Karpas-422 (cell line): ENCODE measurements around the gene SLC7A8. TPM values are rescaled to one million over a fixed set of nuclear protein-coding genes. Genes with fewer than 3 reads are reported as not detected.
"Not testable (repeated sequence)": the region's sequence is repeated elsewhere in the genome, so short reads cannot be mapped to it uniquely, and the experiment has no call there.

Source experiments
- DNase-seq: peaks from one replicate; pipeline ENCODE4 v3.0.0-alpha.2; 2015
- H2AFZ ChIP-seq: fragments of 200-600 bp; sonication (generic); 2 replicates; pipeline ENCODE4 v1.6.1; 2014; ENCODE audit warnings: antibody characterized with exemption, low read length, mixed read lengths
- H3K27ac ChIP-seq: fragments of 200-600 bp; sonication (generic); 2 replicates; pipeline ENCODE4 v1.5.1; 2014; ENCODE audit warnings: mild to moderate bottlenecking, low read length, moderate library complexity
- H3K27me3 ChIP-seq: fragments of 200-600 bp; sonication (generic); 2 replicates; pipeline ENCODE4 v1.6.1; 2014; ENCODE audit warnings: low read length, mixed read lengths
- H3K36me3 ChIP-seq: fragments of 200-600 bp; sonication (generic); 2 replicates; pipeline ENCODE4 v1.6.1; 2014; ENCODE audit warnings: low read length, mixed read lengths; ENCODE audit not compliant: insufficient read depth
- H3K4me1 ChIP-seq: fragments of 200-600 bp; sonication (generic); 2 replicates; pipeline ENCODE4 v1.6.1; 2014; ENCODE audit warnings: mild to moderate bottlenecking, low read length, mixed read lengths
- H3K4me2 ChIP-seq: fragments of 200-600 bp; sonication (generic); 2 replicates; pipeline ENCODE4 v1.6.1; 2014; ENCODE audit warnings: low read length, low read depth, mild to moderate bottlenecking; ENCODE audit not compliant: poor library complexity, severe bottlenecking
- H3K4me3 ChIP-seq: fragments of 200-600 bp; sonication (generic); 2 replicates; pipeline ENCODE4 v1.5.1; 2014; ENCODE audit warnings: mild to moderate bottlenecking, antibody characterized with exemption, low read length, mixed read lengths
- H3K79me2 ChIP-seq: fragments of 200-600 bp; sonication (generic); 2 replicates; pipeline ENCODE4 v1.6.1; 2014; ENCODE audit warnings: mild to moderate bottlenecking, low read length, mixed read lengths
- H3K9ac ChIP-seq: fragments of 200-600 bp; sonication (generic); 2 replicates; pipeline ENCODE4 v1.6.0; 2014; ENCODE audit warnings: low read length
- H3K9me2 ChIP-seq: fragments of 200-600 bp; sonication (generic), shearing (Covaris generic); replicated peaks from 2 replicates; pipeline ENCODE4 v1.6.0; 2014; ENCODE audit warnings: mild to moderate bottlenecking, low read length, moderate library complexity; ENCODE audit not compliant: insufficient read depth
- H3K9me3 ChIP-seq: fragments of 300-700, 200-600 bp; sonication (generic); 2 replicates; pipeline ENCODE4 v1.6.1; 2014; ENCODE audit warnings: low read length, mixed read lengths
- H4K20me1 ChIP-seq: fragments of 200-600 bp; sonication (generic); 2 replicates; pipeline ENCODE4 v1.6.1; 2014; ENCODE audit warnings: mild to moderate bottlenecking, antibody characterized with exemption, low read length, low read depth; ENCODE audit not compliant: insufficient read depth
- total RNA-seq: library from RNA; depleted of rRNA; stranded (reverse); fragments of >200 nt; shearing (Covaris generic); gene quantifications from 2 replicates; pipeline ENCODE4 v1.2.3, GENCODE V29; 2014; ENCODE audit warnings: low replicate concordance; rRNA removed

Gene SLC7A8
- 0.79 TPM in 1 of 2 replicates, not detected in the other for total RNA-seq

GRCh38 chr14:23183479-23183878 is at the start of gene SLC7A8:
SLC7A8 (minus strand) TSS chr14:23183660; CDS start chr14:23182914, 746 bp downstream.
- Histone ChIP-seq H3K9me2 (no peaks in the 10 kb centered on the region), H3K4me1 (peaks cover 25% of the 10 kb centered on the region), H3K79me2 (no peaks in the 10 kb centered on the region), H3K27ac (no peak within 1 kb of the TSS), H3K36me3 (no peaks in the 10 kb centered on the region), H4K20me1 (no peaks in the 10 kb centered on the region), H3K4me3 (peak within 1 kb of the TSS; percentile 56), H2AFZ (peak within 1 kb of the TSS; percentile 80), H3K27me3 (no peaks in the 10 kb centered on the region), H3K9me3 (no peaks in the 10 kb centered on the region), H3K9ac (peak within 1 kb of the TSS; percentile 49), H3K4me2 (peak within 1 kb of the TSS; percentile 72)
- DNase-seq, result no peak

GRCh38 chr14:23232241-23232808 is 48.9 kb upstream of the SLC7A8 start:
- H4K20me1 ChIP-seq, H3K27me3 ChIP-seq, H3K4me3 ChIP-seq, H3K9me2 ChIP-seq, H3K4me2 ChIP-seq, H3K27ac ChIP-seq, H3K79me2 ChIP-seq, H3K36me3 ChIP-seq, H3K9me3 ChIP-seq, H2AFZ ChIP-seq, H3K9ac ChIP-seq, DNase-seq: not testable (repeated sequence)
- H3K4me1 ChIP-seq, result peaks cover 25% of the 10 kb centered on the region

- Histone ChIP-seq H3K4me2 (peak overlapping the region; percentile 48), H3K27me3 (no peaks in the 10 kb centered on the region), H3K9ac (no peak overlapping the region), H2AFZ (no peak overlapping the region), H3K9me3 (no peaks in the 10 kb centered on the region), H3K9me2 (no peaks in the 10 kb centered on the region), H4K20me1 (no peaks in the 10 kb centered on the region), H3K4me1 (peaks cover 22% of the 10 kb centered on the region), H3K27ac (no peak overlapping the region), H3K4me3 (no peak overlapping the region), H3K79me2 (no peaks in the 10 kb centered on the region), H3K36me3 (no peaks in the 10 kb centered on the region)
- DNase-seq, result peak; percentile 44
Measured at GRCh38 chr14:23228812-23229211, 45.4 kb upstream of the SLC7A8 start.

- Histone ChIP-seq H2AFZ (no peak overlapping the region), H3K27ac (no peak overlapping the region), H4K20me1 (no peaks in the 10 kb centered on the region), H3K9me2 (no peaks in the 10 kb centered on the region), H3K4me3 (no peak overlapping the region), H3K9ac (no peak overlapping the region), H3K4me2 (no peak overlapping the region), H3K79me2 (no peaks in the 10 kb centered on the region), H3K4me1 (peaks cover 22% of the 10 kb centered on the region), H3K27me3 (no peaks in the 10 kb centered on the region), H3K36me3 (no peaks in the 10 kb centered on the region), H3K9me3 (no peaks in the 10 kb centered on the region)
- DNase-seq, result peak; percentile 30
Measured at GRCh38 chr14:23227566-23227965, 44.1 kb upstream of the SLC7A8 start.

- not testable (repeated sequence) for H3K36me3 ChIP-seq, H3K79me2 ChIP-seq, H3K9me3 ChIP-seq, H3K27me3 ChIP-seq, H3K9ac ChIP-seq, H2AFZ ChIP-seq, H3K9me2 ChIP-seq, H3K27ac ChIP-seq, H3K4me2 ChIP-seq, H4K20me1 ChIP-seq, H3K4me3 ChIP-seq
- DNase-seq, result peak; percentile 6
- H3K4me1 ChIP-seq, result peaks cover 22% of the 10 kb centered on the region
Measured at GRCh38 chr14:23224958-23225357, 41.5 kb upstream of the SLC7A8 start.

GRCh38 chr14:23219075-23219474 is 35.6 kb upstream of the SLC7A8 start:
- no peaks in the 10 kb centered on the region for H3K27me3 ChIP-seq
- DNase-seq, result peak; percentile 16
- H4K20me1 ChIP-seq, result no peaks in the 10 kb centered on the region
- H3K4me1 ChIP-seq, result no peaks in the 10 kb centered on the region
- no peak overlapping the region for H3K27ac ChIP-seq
- H3K9me3 ChIP-seq, result no peaks in the 10 kb centered on the region
- H3K9me2 ChIP-seq, result no peaks in the 10 kb centered on the region
- H3K4me2 ChIP-seq, result no peak overlapping the region
- no peaks in the 10 kb centered on the region for H3K79me2 ChIP-seq
- no peaks in the 10 kb centered on the region for H3K36me3 ChIP-seq
- no peak overlapping the region for H3K9ac ChIP-seq
- no peak overlapping the region for H2AFZ ChIP-seq
- H3K4me3 ChIP-seq, result no peak overlapping the region

GRCh38 chr14:23217032-23218020 is 33.9 kb upstream of the SLC7A8 start:
- Histone ChIP-seq H3K4me3 (no peak overlapping the region), H3K9me3 (no peaks in the 10 kb centered on the region), H3K4me1 (no peaks in the 10 kb centered on the region), H3K27ac (no peak overlapping the region), H4K20me1 (no peaks in the 10 kb centered on the region), H3K27me3 (no peaks in the 10 kb centered on the region), H3K9ac (no peak overlapping the region), H3K4me2 (no peak overlapping the region), H3K36me3 (no peaks in the 10 kb centered on the region), H2AFZ (no peak overlapping the region), H3K79me2 (no peaks in the 10 kb centered on the region), H3K9me2 (no peaks in the 10 kb centered on the region)
- DNase-seq, result peak; percentile 27

- no peaks in the 10 kb centered on the region for H4K20me1 ChIP-seq
- H3K4me2 ChIP-seq, result no peak overlapping the region
- H3K9me3 ChIP-seq, result no peaks in the 10 kb centered on the region
- no peaks in the 10 kb centered on the region for H3K9me2 ChIP-seq
- H3K4me3 ChIP-seq, result no peak overlapping the region
- no peaks in the 10 kb centered on the region for H3K27me3 ChIP-seq
- no peaks in the 10 kb centered on the region for H3K36me3 ChIP-seq
- no peak overlapping the region for H2AFZ ChIP-seq
- no peaks in the 10 kb centered on the region for H3K79me2 ChIP-seq
- no peaks in the 10 kb centered on the region for H3K4me1 ChIP-seq
- no peak overlapping the region for H3K27ac ChIP-seq
- DNase-seq, result peak; percentile 28
- H3K9ac ChIP-seq, result no peak overlapping the region
Measured at GRCh38 chr14:23215421-23215820, 32.0 kb upstream of the SLC7A8 start.
